Measurements from ENCODE around the gene SGCA. TPM values are rescaled to one million over a fixed set of nuclear protein-coding genes. Genes with fewer than 3 reads are reported as not detected.

SGCA gene
- total and polyA plus RNA-seq, 3 donors from 2014 or later: 2.4 to 33.1 (median 7.6) TPM

DNA sequence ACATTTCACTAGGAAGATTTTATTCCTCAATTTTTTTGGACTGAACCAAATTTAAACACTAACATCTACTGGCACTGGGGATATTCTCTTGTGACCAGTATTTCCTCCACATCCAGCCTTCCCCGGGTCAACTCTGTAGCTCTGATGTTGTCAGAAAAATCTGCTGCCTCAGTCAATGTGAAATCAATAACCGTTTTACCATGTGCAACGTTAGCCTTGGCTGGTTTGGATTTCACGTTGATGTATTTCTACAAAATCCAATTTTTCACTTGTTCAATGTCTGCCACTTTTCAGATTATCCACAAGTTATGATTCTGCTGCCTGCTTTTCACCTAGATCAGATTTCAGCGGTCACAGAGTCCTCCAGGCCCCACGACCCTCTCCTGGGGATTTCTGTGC lies 7.1 kb downstream of the SGCA start:
- Histone ChIP-seq H3K27ac (peak overlapping the region in 1 of 2 donors; percentile 73), H3K4me3 (no peak overlapping the region), H3K27me3 (no peaks in the 10 kb centered on the region), H3K9me3 (no peaks in the 10 kb centered on the region), H3K4me1 (peaks cover 34% of the 10 kb centered on the region), H3K36me3 (ENCODE audit: low read depth, missing control alignments) (no peaks in the 10 kb centered on the region)
- 66 to 73% methylated on average over 6 of the region's 6 CpGs for WGBS, 2 donors
- DNase-seq: no peak
- intact Hi-C loops (cut with DNase I; ENCODE audit: low total_unique reads): no loop called here
- TF ChIP-seq POLR2A (IDR thresholded peaks at IDR 0.05): no peak
- TF ChIP-seq, protein P1, sequence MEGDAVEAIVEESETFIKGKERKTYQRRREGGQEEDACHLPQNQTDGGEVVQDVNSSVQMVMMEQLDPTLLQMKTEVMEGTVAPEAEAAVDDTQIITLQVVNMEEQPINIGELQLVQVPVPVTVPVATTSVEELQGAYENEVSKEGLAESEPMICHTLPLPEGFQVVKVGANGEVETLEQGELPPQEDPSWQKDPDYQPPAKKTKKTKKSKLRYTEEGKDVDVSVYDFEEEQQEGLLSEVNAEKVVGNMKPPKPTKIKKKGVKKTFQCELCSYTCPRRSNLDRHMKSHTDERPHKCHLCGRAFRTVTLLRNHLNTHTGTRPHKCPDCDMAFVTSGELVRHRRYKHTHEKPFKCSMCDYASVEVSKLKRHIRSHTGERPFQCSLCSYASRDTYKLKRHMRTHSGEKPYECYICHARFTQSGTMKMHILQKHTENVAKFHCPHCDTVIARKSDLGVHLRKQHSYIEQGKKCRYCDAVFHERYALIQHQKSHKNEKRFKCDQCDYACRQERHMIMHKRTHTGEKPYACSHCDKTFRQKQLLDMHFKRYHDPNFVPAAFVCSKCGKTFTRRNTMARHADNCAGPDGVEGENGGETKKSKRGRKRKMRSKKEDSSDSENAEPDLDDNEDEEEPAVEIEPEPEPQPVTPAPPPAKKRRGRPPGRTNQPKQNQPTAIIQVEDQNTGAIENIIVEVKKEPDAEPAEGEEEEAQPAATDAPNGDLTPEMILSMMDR (IDR thresholded peaks at IDR 0.05): no peak

DNA sequence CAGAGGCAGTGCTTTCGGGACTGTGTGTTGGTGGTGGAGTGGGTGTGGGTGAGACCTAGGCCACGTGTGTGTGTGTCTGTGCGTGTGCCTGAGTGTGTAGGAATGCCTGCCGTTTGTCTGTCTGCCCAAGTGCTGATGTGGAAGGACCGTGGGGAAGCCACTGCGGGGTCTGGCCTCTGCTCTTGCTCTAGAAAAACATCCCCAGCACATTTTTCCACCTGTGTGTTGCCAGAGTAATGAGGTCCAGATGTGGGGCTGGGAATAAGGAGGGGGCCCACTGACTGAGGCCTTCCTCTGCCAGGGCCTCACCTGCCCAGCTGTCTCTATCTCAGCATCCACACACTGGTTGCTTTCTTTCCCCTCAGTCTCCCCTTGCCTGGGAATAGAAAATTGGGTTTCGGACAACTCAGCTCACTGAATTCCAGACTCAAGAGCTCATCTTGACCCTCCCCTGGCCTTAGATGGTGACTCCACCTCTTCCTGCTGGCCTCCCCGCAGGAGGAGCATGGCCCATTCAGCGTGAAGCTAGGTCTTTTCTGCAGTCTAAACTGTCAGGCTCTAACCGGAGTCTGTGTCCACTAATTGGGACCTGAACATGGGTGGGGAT lies 7.6 kb downstream of the SGCA start:
- DNase-seq: peak; percentile 55
- intact Hi-C loops (cut with DNase I; ENCODE audit: low total_unique reads): no loop called here
- H3K36me3 ChIP-seq (ENCODE audit: low read depth, missing control alignments): no peaks in the 10 kb centered on the region
- H3K9me3 ChIP-seq: no peaks in the 10 kb centered on the region
- no peaks in the 10 kb centered on the region for H3K27me3 ChIP-seq
- H3K4me3 ChIP-seq: no peak overlapping the region
- peak overlapping the region in 1 of 2 donors; percentile 73 for H3K27ac ChIP-seq
- no peak for TF ChIP-seq POLR2A (IDR thresholded peaks at IDR 0.05)
- TF ChIP-seq, protein P1 (IDR thresholded peaks at IDR 0.05): no peak
- 38 to 45% methylated on average over 3 to 10 of the region's 10 CpGs for WGBS, 2 donors
- H3K4me1 ChIP-seq: peaks cover 39% of the 10 kb centered on the region

DNA sequence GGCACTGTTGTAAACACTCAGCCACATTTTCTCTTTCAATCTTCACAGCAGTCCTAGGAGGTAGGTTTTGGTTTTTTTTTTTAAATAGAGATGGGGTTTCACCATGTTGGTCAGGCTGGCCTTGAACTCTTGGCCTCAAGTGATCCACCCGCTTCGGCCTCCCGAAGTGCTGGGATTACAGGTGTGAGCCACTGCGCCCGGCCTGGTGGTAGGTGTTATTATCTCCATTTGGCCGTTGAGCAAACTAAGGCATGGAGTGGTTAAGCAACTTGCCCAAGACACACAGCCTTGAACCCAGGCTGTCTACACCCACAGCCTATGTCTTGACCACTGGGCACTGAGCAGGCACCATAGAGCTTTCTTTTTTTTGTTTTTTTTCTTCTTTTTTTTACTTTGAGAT lies 8.6 kb downstream of the SGCA start:
- TF ChIP-seq POLR2A (IDR thresholded peaks at IDR 0.05): no peak
- TF ChIP-seq, protein P1 (IDR thresholded peaks at IDR 0.05): no peak
- WGBS, 2 donors: 74 to 80% methylated on average over 6 of the region's 6 CpGs
- no peaks in the 10 kb centered on the region for H3K27me3 ChIP-seq
- H3K4me3 ChIP-seq: no peak overlapping the region
- peaks cover 39% of the 10 kb centered on the region for H3K4me1 ChIP-seq
- H3K27ac ChIP-seq: peak overlapping the region in 1 of 2 donors; percentile 73
- intact Hi-C loops (cut with DNase I; ENCODE audit: low total_unique reads): no loop called here
- H3K9me3 ChIP-seq: no peaks in the 10 kb centered on the region
- DNase-seq: no peak
- H3K36me3 ChIP-seq (ENCODE audit: low read depth, missing control alignments): no peaks in the 10 kb centered on the region

DNA sequence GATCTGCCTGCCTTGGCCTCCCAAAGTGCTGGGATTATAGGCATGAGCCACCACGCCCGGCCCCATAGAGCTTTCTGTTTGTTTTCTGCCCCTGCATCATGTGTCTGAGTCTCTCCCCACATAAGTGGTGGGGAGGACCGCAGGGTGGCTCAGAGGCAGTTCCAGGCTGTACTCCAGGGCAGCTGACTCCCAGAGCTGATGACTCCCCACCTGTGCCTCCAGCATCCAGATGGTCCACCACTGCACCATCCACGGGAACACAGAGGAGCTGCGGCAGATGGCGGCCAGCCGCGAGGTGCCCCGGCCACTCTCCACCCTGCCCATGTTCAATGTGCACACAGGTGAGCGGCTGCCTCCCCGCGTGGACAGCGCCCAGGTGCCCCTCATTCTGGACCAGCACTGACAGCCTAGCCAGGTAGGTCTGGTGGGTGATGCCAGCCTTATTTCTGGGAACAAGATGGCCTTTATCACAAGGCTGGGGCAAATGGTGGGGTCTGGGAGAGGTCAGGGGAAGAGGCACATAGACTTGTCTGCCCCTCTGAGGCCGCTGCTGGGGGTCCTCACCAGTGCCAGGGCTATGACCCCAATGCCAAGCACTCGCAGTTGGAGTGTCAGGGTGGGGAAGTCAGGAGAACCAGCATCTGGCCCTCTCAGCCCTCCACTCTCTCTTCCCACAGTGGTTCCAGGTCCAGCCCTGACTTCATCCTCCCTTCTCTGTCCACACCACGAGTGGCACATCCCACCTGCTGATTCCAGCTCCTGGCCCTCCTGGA lies 9.4 kb downstream of the SGCA start:
- no peak for DNase-seq
- TF ChIP-seq POLR2A (IDR thresholded peaks at IDR 0.05): no peak
- TF ChIP-seq, protein P1 (IDR thresholded peaks at IDR 0.05): no peak
- Histone ChIP-seq H3K4me1 (peaks cover 39% of the 10 kb centered on the region), H3K27ac (peak overlapping the region in 1 of 2 donors; percentile 36), H3K9me3 (no peaks in the 10 kb centered on the region), H3K36me3 (ENCODE audit: low read depth, missing control alignments) (no peaks in the 10 kb centered on the region), H3K27me3 (no peaks in the 10 kb centered on the region), H3K4me3 (no peak overlapping the region)
- WGBS, 2 donors: 92 to 94% methylated on average over 4 to 16 of the region's 16 CpGs
- intact Hi-C loops (cut with DNase I; ENCODE audit: low total_unique reads): no loop called here

All from testis (tissue), 3 donors.